Measurements from ENCODE around the gene CAPN11.

CAPN11 gene

GRCh38 chr6:44217332-44218143 is 58.9 kb downstream of the CAPN11 start:
- DNase-seq: no peak

- DNase-seq: peak; percentile 18
Measured at GRCh38 chr6:44219053-44219814, 60.6 kb downstream of the CAPN11 start.

GRCh38 chr6:44219815-44220784 is 61.5 kb downstream of the CAPN11 start:
- DNase-seq: no peak

- DNase-seq: no peak
Measured at GRCh38 chr6:44220913-44221290, 62.3 kb downstream of the CAPN11 start.

- DNase-seq: peak; percentile 70
Measured at GRCh38 chr6:44221291-44221960, 62.8 kb downstream of the CAPN11 start.

GRCh38 chr6:44221961-44222335 is 63.3 kb downstream of the CAPN11 start:
- no peak for DNase-seq

- no peak for DNase-seq
Measured at GRCh38 chr6:44222486-44223318, 64.1 kb downstream of the CAPN11 start.

- DNase-seq: peak; percentile 88
Measured at GRCh38 chr6:44223319-44224028, 64.9 kb downstream of the CAPN11 start, which contains the start of gene SLC29A1. Gene SLC29A1, plus strand, starts transcription at chr6:44223595. Its CDS starts 3,719 bp downstream, at chr6:44227314.

GRCh38 chr6:44224029-44224964 is 65.7 kb downstream of the CAPN11 start:
- DNase-seq: no peak

- no peak for DNase-seq
Measured at GRCh38 chr6:44224965-44225305, 66.3 kb downstream of the CAPN11 start.

GRCh38 chr6:44225579-44226325 is 67.1 kb downstream of the CAPN11 start:
- no peak for DNase-seq

GRCh38 chr6:44226368-44227147 is 67.9 kb downstream of the CAPN11 start:
- no peak for DNase-seq

GRCh38 chr6:44227148-44227793 is 68.7 kb downstream of the CAPN11 start:
- no peak for DNase-seq

- DNase-seq: no peak
Measured at GRCh38 chr6:44228031-44228430, 69.4 kb downstream of the CAPN11 start.

- no peak for DNase-seq
Measured at GRCh38 chr6:44228433-44228832, 69.8 kb downstream of the CAPN11 start.

GRCh38 chr6:44228836-44229235 is 70.2 kb downstream of the CAPN11 start:
- DNase-seq: no peak

- DNase-seq: no peak
Measured at GRCh38 chr6:44229376-44230033, 70.9 kb downstream of the CAPN11 start.

All from stimulated activated CD4-positive, alpha-beta T cell treated with anti-CD3 and anti-CD28 coated beads, Interleukin-4, amount 100 ng/mL, for 1 hour (primary cell).